GM12878 (cell line): Measurements from ENCODE around the gene DCUN1D4. TPM values are rescaled to one million over a fixed set of nuclear protein-coding genes. Genes with fewer than 3 reads are reported as not detected.

Source experiments
- ATAC-seq: fragments of 200-7000 bp; cut with Tn5 transposase; 3 replicates; pipeline ENCODE4 v1.9.1; 2020; ENCODE audit warnings: mild to moderate bottlenecking, moderate library complexity
- BruUV-seq: library from RNA; stranded (reverse); fragments of 400-500 nt; replicated peaks from 2 replicates; lab custom pipeline; 2021; lab: Mats Ljungman, UMichigan
- CTCF ChIA-PET: fragments of 300-600 bp; sonication (Branson Sonifier 250); formaldehyde crosslinking; extraction: SDS; loops from one replicate; lab custom pipeline; 2021; ENCODE audit warnings: inconsistent platforms; lab: Yijun Ruan, JAX
- POLR2A ChIA-PET: fragments of 350-600 bp; formaldehyde crosslinking; extraction: SDS; loops from one replicate; lab custom pipeline; 2021; ENCODE audit warnings: inconsistent platforms; lab: Charles Lee
- RAD21 ChIA-PET: fragments of 300-600 bp; sonication (Branson Sonifier 250); formaldehyde crosslinking; loops from one replicate; lab custom pipeline; 2023; ENCODE audit warnings: antibody characterized with exemption; ENCODE audit not compliant: unreplicated experiment; lab: Charles Lee
- SMC1A ChIA-PET: fragments of 300-600 bp; sonication (Branson Sonifier 250); formaldehyde crosslinking; loops from one replicate; lab custom pipeline; 2023; ENCODE audit not compliant: unreplicated experiment, uncharacterized antibody; lab: Charles Lee
- DNase-seq: peaks from one replicate; pipeline ENCODE4 v3.0.0-alpha.2; 2011; ENCODE audit warnings: low read depth, low spot score
- FAIRE-seq: peaks from 3 replicates; lab custom pipeline; 2011; peaks lifted over from hg19 to GRCh38; lab: Jason Lieb, UNC
- H2AFZ ChIP-seq: 2 replicates; pipeline ENCODE4 v1.6.0; 2011; ENCODE audit warnings: low read depth, low read length, control low read depth; ENCODE audit not compliant: control insufficient read depth
- H3K27ac ChIP-seq: 2 replicates; pipeline ENCODE4 v1.5.1; 2011; ENCODE audit warnings: control low read depth; ENCODE audit not compliant: control insufficient read depth, insufficient read depth
- H3K27me3 ChIP-seq, 2 experiments: replicated peaks in 1 of 2; 2 replicates each; pipeline versions ENCODE4 v1.6.0 to v1.6.1; 2011; ENCODE audit warnings: low read length in 1 of 2; ENCODE audit not compliant: control insufficient read depth in 2 of 2, insufficient read depth in 2 of 2
- H3K36me3 ChIP-seq, 2 experiments: 2 replicates each; pipeline ENCODE4 v1.5.1; 2011; ENCODE audit warnings: low read length in 1 of 2; ENCODE audit not compliant: control insufficient read depth in 2 of 2, insufficient read depth in 2 of 2
- H3K4me1 ChIP-seq: 2 replicates; pipeline ENCODE4 v1.6.1; 2011; ENCODE audit warnings: mild to moderate bottlenecking, low read length, moderate library complexity, mixed read lengths; ENCODE audit not compliant: control insufficient read depth, insufficient read depth
- H3K4me2 ChIP-seq: 2 replicates; pipeline ENCODE4 v1.6.0; 2011; ENCODE audit warnings: control low read depth; ENCODE audit not compliant: control insufficient read depth, insufficient read depth
- H3K4me3 ChIP-seq: fragments of 200-600 bp; sonication (generic); 2 replicates; pipeline ENCODE4 v1.5.1; 2016
- H3K79me2 ChIP-seq: 2 replicates; pipeline ENCODE4 v1.6.0; 2011; ENCODE audit warnings: low read length; ENCODE audit not compliant: control insufficient read depth, insufficient read depth
- H3K9ac ChIP-seq: 2 replicates; pipeline ENCODE4 v1.8.0; 2011; ENCODE audit warnings: low read length, control low read depth, mixed read lengths; ENCODE audit not compliant: control insufficient read depth, insufficient read depth
- H3K9me3 ChIP-seq: replicated peaks from 3 replicates; pipeline ENCODE4 v1.5.1; 2011; ENCODE audit warnings: mild to moderate bottlenecking, low read length; ENCODE audit not compliant: control insufficient read depth, insufficient read depth
- H4K20me1 ChIP-seq: 2 replicates; pipeline ENCODE4 v1.6.0; 2011; ENCODE audit not compliant: control insufficient read depth, insufficient read depth
- BMI1 ChIP-seq: fragments of 450-650 bp; IDR thresholded peaks from 2 replicates; pipeline ENCODE4 v1.6.1; 2016; ENCODE audit warnings: mild to moderate bottlenecking, moderate library complexity, borderline replicate concordance
- IKZF2 ChIP-seq, 2 experiments: fragments of 450-650 bp; IDR thresholded peaks; 2 replicates each; pipeline ENCODE4 v1.6.1; 2017; ENCODE audit warnings: mild to moderate bottlenecking in 2 of 2, moderate library complexity in 2 of 2
- MYC ChIP-seq: IDR thresholded peaks from 2 replicates; pipeline ENCODE4 v1.6.1; 2011; ENCODE audit warnings: mild to moderate bottlenecking, low read length, moderate library complexity, inconsistent platforms; ENCODE audit not compliant: insufficient read depth, insufficient replicate concordance, insufficient read length, severe bottlenecking
- NBN ChIP-seq: fragments of 450-650 bp; IDR thresholded peaks from 2 replicates; pipeline ENCODE4 v1.6.1; 2016
- NFIC ChIP-seq: IDR thresholded peaks from 2 replicates; pipeline ENCODE4 v1.6.1; 2012; ENCODE audit warnings: low read depth, mild to moderate bottlenecking, inconsistent platforms, low read length, moderate library complexity
- NFYA ChIP-seq: IDR thresholded peaks from 2 replicates; pipeline ENCODE4 v1.6.1; 2011; ENCODE audit warnings: low read depth, mild to moderate bottlenecking, low read length, improper control_type of control experiment, borderline replicate concordance
- NR2C1 ChIP-seq: fragments of 450-650 bp; IDR thresholded peaks from 2 replicates; pipeline ENCODE4 v1.6.1; 2017; ENCODE audit warnings: antibody characterized with exemption, mild to moderate bottlenecking, moderate library complexity
- SP1 ChIP-seq: IDR thresholded peaks from one replicate; pipeline ENCODE4 v1.6.1; 2011; ENCODE audit warnings: low read depth, low read length
- STAT1 ChIP-seq: fragments of 450-650 bp; conservative IDR thresholded peaks from 2 replicates; pipeline ENCODE4 v1.6.1; 2014; ENCODE audit warnings: antibody characterized with exemption, mild to moderate bottlenecking
- ZSCAN29 ChIP-seq: fragments of 450-650 bp; IDR thresholded peaks from 2 replicates; pipeline ENCODE4 v1.6.1; 2017; ENCODE audit warnings: mild to moderate bottlenecking, moderate library complexity
- WGBS: methylation state at CpG from one replicate; pipeline ENCODE4 v1.1.6; 2016; ENCODE audit warnings: low lambda C conversion rate; ENCODE audit not compliant: insufficient replicate concordance, insufficient coverage; ENCODE audit errors: missing lambda C conversion rate; 5-methylcytosine and 5-hydroxymethylcytosine counted together
- in situ Hi-C: fragments of 300-500 bp; cut with MboI; formaldehyde crosslinking; loops from 9 replicates; pipeline ENCODE4 v1.14.3; 2018; ENCODE audit warnings: mixed read lengths
- intact Hi-C: fragments of 100-400 bp; cut with micrococcal nuclease; formaldehyde crosslinking; loops from one replicate; pipeline ENCODE4 v1.14.2; 2022; ENCODE audit not compliant: unreplicated experiment
- polyA plus RNA-seq, 11 experiments: library from polyadenylated mRNA; depleted of rRNA in 4 of 11; unstranded in 6 of 11; stranded (reverse) in 5 of 11; fragments of >200 nt; fragmentation: Nextera tagmentation in 4 of 11; fragmentation: Illumina TruSeq in 1 of 11; extraction: Ambion mirVana in 4 of 11; extraction: Trizol in 1 of 11; gene quantifications; 1 replicate in 1 of 11; 2 replicates in 10 of 11; pipeline versions ENCODE4 v1.2.1 to v1.2.3, GENCODE V29; 2011 to 2016; ENCODE audit warnings: inconsistent platforms in 2 of 11, missing spikeins in 2 of 11, low read depth in 1 of 11
- total RNA-seq, 4 experiments: library from RNA; depleted of rRNA in 3 of 4; stranded (reverse); fragments of >200 nt in 3 of 4; fragmentation: Illumina TruSeq in 1 of 4; extraction: Trizol in 1 of 4; gene quantifications; 2 replicates each; pipeline versions ENCODE4 v1.2.1 to v1.2.3, GENCODE V29; 2013 to 2021
- TF ChIP-seq, protein P1 (sequence below): fragments of 450-650 bp; IDR thresholded peaks from 2 replicates; pipeline ENCODE4 v1.6.1; 2017; ENCODE audit warnings: borderline replicate concordance

Gene DCUN1D4
- total and polyA plus RNA-seq, 10 of the 15 experiments (the other 5 are each of a cell fraction or from before 2014, with no cell fraction given): 7.1 to 62.6 (median 16.8) TPM

DNA sequence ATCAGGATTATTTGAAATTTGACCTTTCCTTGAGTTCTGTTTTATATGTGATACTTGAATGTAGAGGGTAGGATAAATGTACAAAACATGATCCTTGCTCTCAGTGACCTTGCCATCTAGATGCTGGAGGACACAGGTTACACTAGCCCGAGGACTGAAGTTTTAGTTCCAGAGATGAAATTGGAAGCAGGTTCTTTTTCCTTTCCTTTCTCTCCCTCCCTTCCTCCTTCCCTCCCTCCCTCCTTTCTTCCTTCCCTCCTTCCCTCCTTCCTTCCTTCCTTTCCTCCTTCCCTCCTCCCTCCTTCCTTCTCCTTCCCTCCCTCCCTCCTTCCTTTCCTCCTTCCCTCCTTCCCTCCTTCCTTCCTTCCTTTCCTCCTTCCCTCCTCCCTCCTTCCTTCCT, 122.9 kb downstream of the DCUN1D4 start:
- FAIRE-seq (no peak), DNase-seq (no peak)
- ChIA-PET CTCF (no interaction called here), RAD21 (no interaction called here), SMC1A (no interaction called here), POLR2A (no interaction called here)
- no peak overlapping the region for H3K4me3 ChIP-seq
- H3K79me2 ChIP-seq: no peaks in the 10 kb centered on the region
- no peak overlapping the region for H3K9ac ChIP-seq
- in situ Hi-C loops: no loop called here
- 42% methylated on average over 1 of the region's 1 CpG for WGBS
- H3K4me2 ChIP-seq: no peak overlapping the region
- no peaks in the 10 kb centered on the region for H3K27me3 ChIP-seq
- BruUV-seq: no TSS peak
- TF ChIP-seq SP1 (no peak), NBN (no peak), NR2C1 (no peak), MYC (no peak), IKZF2 (IDR thresholded peaks at IDR 0.05) (no peak), BMI1 (no peak), ZSCAN29 (no peak), STAT1 (no peak), NFYA (no peak), NFIC (no peak)
- TF ChIP-seq, protein P1, sequence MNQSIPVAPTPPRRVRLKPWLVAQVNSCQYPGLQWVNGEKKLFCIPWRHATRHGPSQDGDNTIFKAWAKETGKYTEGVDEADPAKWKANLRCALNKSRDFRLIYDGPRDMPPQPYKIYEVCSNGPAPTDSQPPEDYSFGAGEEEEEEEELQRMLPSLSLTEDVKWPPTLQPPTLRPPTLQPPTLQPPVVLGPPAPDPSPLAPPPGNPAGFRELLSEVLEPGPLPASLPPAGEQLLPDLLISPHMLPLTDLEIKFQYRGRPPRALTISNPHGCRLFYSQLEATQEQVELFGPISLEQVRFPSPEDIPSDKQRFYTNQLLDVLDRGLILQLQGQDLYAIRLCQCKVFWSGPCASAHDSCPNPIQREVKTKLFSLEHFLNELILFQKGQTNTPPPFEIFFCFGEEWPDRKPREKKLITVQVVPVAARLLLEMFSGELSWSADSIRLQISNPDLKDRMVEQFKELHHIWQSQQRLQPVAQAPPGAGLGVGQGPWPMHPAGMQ: no peak
- TF ChIP-seq, all 136 proteins: peak for 0
- H3K4me1 ChIP-seq: no peaks in the 10 kb centered on the region
- no peak overlapping the region for H3K27ac ChIP-seq
- ATAC-seq: no peak
- no peaks in the 10 kb centered on the region for H3K9me3 ChIP-seq
- no peaks in the 10 kb centered on the region for H4K20me1 ChIP-seq
- no peaks in the 10 kb centered on the region for H3K36me3 ChIP-seq
- intact Hi-C loops: no loop called here
- H2AFZ ChIP-seq: no peak overlapping the region

Other genes with a start within 250 kb of the DCUN1D4 start
- gene LRRC66, start 177.2 kb downstream of the DCUN1D4 start, total RNA-seq (2014; rRNA removed): 0.11 and 0.17 TPM in 2 replicates
- gene LRRC66, start 177.2 kb downstream of the DCUN1D4 start, total RNA-seq (2014; rRNA removed; fragmentation: Illumina TruSeq; extraction: Trizol): 0.18 TPM in 2 replicates
- 0.11 and 0.13 TPM in 2 replicates for gene LRRC66, start 177.2 kb downstream of the DCUN1D4 start, total RNA-seq (2021)
- gene LRRC66, start 177.2 kb downstream of the DCUN1D4 start, polyA plus RNA-seq (2011; rRNA removed): 0.05 and 0.09 TPM in 2 replicates
- gene LRRC66, start 177.2 kb downstream of the DCUN1D4 start, polyA plus RNA-seq (2014; fragmentation: Illumina TruSeq; extraction: Trizol): 0.09 and 0.11 TPM in 2 replicates
- under 1 TPM; 0.02 TPM for gene LRRC66, start 177.2 kb downstream of the DCUN1D4 start, polyA plus RNA-seq (2014; fragmentation: Nextera tagmentation; extraction: Ambion mirVana)
- gene LRRC66, start 177.2 kb downstream of the DCUN1D4 start, polyA plus RNA-seq (2014; rRNA removed): 0.09 and 0.13 TPM in 2 replicates
- not detected for gene LRRC66, start 177.2 kb downstream of the DCUN1D4 start, polyA plus RNA-seq (2016; fragmentation: Nextera tagmentation; extraction: Ambion mirVana)
- gene SGCB, start 195.1 kb downstream of the DCUN1D4 start, total RNA-seq (2014; rRNA removed): 4.7 and 5.5 TPM in 2 replicates
- gene SGCB, start 195.1 kb downstream of the DCUN1D4 start, total RNA-seq (2014; rRNA removed; fragmentation: Illumina TruSeq; extraction: Trizol): 4.9 and 5.1 TPM in 2 replicates
- gene SGCB, start 195.1 kb downstream of the DCUN1D4 start, total RNA-seq (2021): 7.7 and 8.8 TPM in 2 replicates
- gene SGCB, start 195.1 kb downstream of the DCUN1D4 start, polyA plus RNA-seq (2011; rRNA removed): 5.1 and 6.6 TPM in 2 replicates
- 8.9 and 14.6 TPM in 2 replicates for gene SGCB, start 195.1 kb downstream of the DCUN1D4 start, polyA plus RNA-seq (2014; fragmentation: Illumina TruSeq; extraction: Trizol)
- gene SGCB, start 195.1 kb downstream of the DCUN1D4 start, polyA plus RNA-seq (2014; fragmentation: Nextera tagmentation; extraction: Ambion mirVana): 1 to 10 TPM; 7.1 to 8.1 TPM
- 5.0 and 5.5 TPM in 2 replicates for gene SGCB, start 195.1 kb downstream of the DCUN1D4 start, polyA plus RNA-seq (2014; rRNA removed)
- 10 to 100 TPM; 12.5 to 13.2 TPM for gene SGCB, start 195.1 kb downstream of the DCUN1D4 start, polyA plus RNA-seq (2016; fragmentation: Nextera tagmentation; extraction: Ambion mirVana)
- 1.6 and 1.7 TPM in 2 replicates for gene SPATA18, start 208.2 kb downstream of the DCUN1D4 start, total RNA-seq (2014; rRNA removed)
- gene SPATA18, start 208.2 kb downstream of the DCUN1D4 start, total RNA-seq (2014; rRNA removed; fragmentation: Illumina TruSeq; extraction: Trizol): 2.0 and 2.2 TPM in 2 replicates
- 2.4 and 3.5 TPM in 2 replicates for gene SPATA18, start 208.2 kb downstream of the DCUN1D4 start, total RNA-seq (2021)
- 1.8 and 1.9 TPM in 2 replicates for gene SPATA18, start 208.2 kb downstream of the DCUN1D4 start, polyA plus RNA-seq (2011; rRNA removed)
- 1.7 and 4.8 TPM in 2 replicates for gene SPATA18, start 208.2 kb downstream of the DCUN1D4 start, polyA plus RNA-seq (2014; fragmentation: Illumina TruSeq; extraction: Trizol)
- gene SPATA18, start 208.2 kb downstream of the DCUN1D4 start, polyA plus RNA-seq (2014; fragmentation: Nextera tagmentation; extraction: Ambion mirVana): under 1 TPM; 0.39 to 0.55 TPM
- 1.9 and 2.6 TPM in 2 replicates for gene SPATA18, start 208.2 kb downstream of the DCUN1D4 start, polyA plus RNA-seq (2014; rRNA removed)
- gene SPATA18, start 208.2 kb downstream of the DCUN1D4 start, polyA plus RNA-seq (2016; fragmentation: Nextera tagmentation; extraction: Ambion mirVana): 1 to 10 TPM; 4.2 to 4.5 TPM